Breast epithelium (tissue), 4 donors: ENCODE results near the gene ENOX1. TPM values are rescaled to one million over a fixed set of nuclear protein-coding genes. Genes with fewer than 3 reads are reported as not detected.

ENCODE experiments used
- DNase-seq, 2 donors: peaks; one replicate each; pipeline ENCODE4 v3.0.0-alpha.2; 2019; ENCODE audit warnings: low spot score in 2 of 2
- H3K27ac ChIP-seq, 2 donors: fragments of 200-600 bp; sonication (generic) in 1 of 2; one replicate each; pipeline ENCODE4 v1.5.1; 2016 to 2019; ENCODE audit warnings: mild to moderate bottlenecking in 1 of 2
- H3K27me3 ChIP-seq, 2 donors: fragments of 200-600 bp; sonication (generic) in 1 of 2; one replicate each; pipeline versions ENCODE4 v1.5.1 to v1.6.0; 2017 to 2019; ENCODE audit warnings: control low read depth in 1 of 2, mild to moderate bottlenecking in 1 of 2
- H3K36me3 ChIP-seq: fragments of 200-600 bp; one replicate; pipeline ENCODE4 v1.5.1; 2019
- H3K4me1 ChIP-seq, 2 donors: fragments of 200-600 bp; sonication (generic); one replicate each; pipeline ENCODE4 v1.5.1; 2016 to 2019; ENCODE audit warnings: control low read depth in 1 of 2
- H3K4me3 ChIP-seq, 3 donors: fragments of 200-600 bp; sonication (generic); 1 replicate in 2 of 3; 2 replicates in 1 of 3; pipeline ENCODE4 v1.5.1; 2016 to 2019; ENCODE audit warnings: mild to moderate bottlenecking in 3 of 3, moderate library complexity in 2 of 3
- H3K9me3 ChIP-seq, 2 donors: fragments of 200-600 bp; sonication (generic) in 1 of 2; one replicate each; pipeline ENCODE4 v1.5.1; 2016 to 2019; ENCODE audit warnings: control low read depth in 1 of 2
- POLR2A ChIP-seq: fragments of 450-650 bp; IDR thresholded peaks from one replicate; pipeline ENCODE4 v1.6.1; 2016; ENCODE audit warnings: antibody characterized with exemption, mild to moderate bottlenecking, moderate library complexity
- POLR2AphosphoS5 ChIP-seq, 3 donors: sonication (generic); formaldehyde crosslinking; IDR thresholded peaks; one replicate each; pipeline ENCODE4 v1.6.1; 2017; ENCODE audit warnings: antibody characterized with exemption in 3 of 3
- intact Hi-C: fragments of 100-400 bp; cut with DNase I; formaldehyde crosslinking; loops from one replicate; pipeline ENCODE4 v1.15.1; 2023; ENCODE audit warnings: low total_unique reads
- total RNA-seq, 3 donors: library from RNA; depleted of rRNA; stranded (reverse); fragments of >200 nt; gene quantifications; one replicate each; pipeline ENCODE4 v1.1.0, GENCODE V29; 2016
- TF ChIP-seq, protein P1 (sequence below), 3 donors: fragments of 450-650 bp; IDR thresholded peaks; one replicate each; pipeline ENCODE4 v1.5.1; 2016 to 2017; ENCODE audit warnings: antibody characterized with exemption in 3 of 3, mild to moderate bottlenecking in 3 of 3, moderate library complexity in 3 of 3

ENOX1 gene
- total RNA-seq, 3 donors from 2014 or later = 1.9 to 2.3 (median 2.0) TPM

DNA sequence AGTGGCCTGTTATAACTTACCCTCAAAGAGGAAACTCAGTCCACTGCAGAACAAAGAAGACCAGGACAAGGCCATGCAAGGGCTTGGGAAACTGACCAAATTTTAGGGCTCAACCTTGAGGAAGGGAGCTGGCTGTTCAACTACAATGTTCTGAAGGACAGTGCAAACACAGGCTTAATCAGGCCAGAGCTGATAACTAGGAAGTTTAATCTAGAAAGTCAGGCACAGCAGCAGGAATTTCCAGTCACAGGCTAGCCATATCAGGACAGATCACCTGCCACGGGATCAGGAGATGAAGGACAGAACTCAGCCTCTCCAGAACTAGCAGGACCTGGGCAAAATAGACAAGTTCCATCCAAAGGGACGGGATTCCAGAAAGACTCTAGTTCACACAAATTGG, 89.4 kb downstream of the ENOX1 start:
- TF ChIP-seq POLR2AphosphoS5 (IDR thresholded peaks at IDR 0.05) (no peak), POLR2A (no peak)
- TF ChIP-seq, protein P1, sequence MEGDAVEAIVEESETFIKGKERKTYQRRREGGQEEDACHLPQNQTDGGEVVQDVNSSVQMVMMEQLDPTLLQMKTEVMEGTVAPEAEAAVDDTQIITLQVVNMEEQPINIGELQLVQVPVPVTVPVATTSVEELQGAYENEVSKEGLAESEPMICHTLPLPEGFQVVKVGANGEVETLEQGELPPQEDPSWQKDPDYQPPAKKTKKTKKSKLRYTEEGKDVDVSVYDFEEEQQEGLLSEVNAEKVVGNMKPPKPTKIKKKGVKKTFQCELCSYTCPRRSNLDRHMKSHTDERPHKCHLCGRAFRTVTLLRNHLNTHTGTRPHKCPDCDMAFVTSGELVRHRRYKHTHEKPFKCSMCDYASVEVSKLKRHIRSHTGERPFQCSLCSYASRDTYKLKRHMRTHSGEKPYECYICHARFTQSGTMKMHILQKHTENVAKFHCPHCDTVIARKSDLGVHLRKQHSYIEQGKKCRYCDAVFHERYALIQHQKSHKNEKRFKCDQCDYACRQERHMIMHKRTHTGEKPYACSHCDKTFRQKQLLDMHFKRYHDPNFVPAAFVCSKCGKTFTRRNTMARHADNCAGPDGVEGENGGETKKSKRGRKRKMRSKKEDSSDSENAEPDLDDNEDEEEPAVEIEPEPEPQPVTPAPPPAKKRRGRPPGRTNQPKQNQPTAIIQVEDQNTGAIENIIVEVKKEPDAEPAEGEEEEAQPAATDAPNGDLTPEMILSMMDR (IDR thresholded peaks at IDR 0.05) = no peak
- Histone ChIP-seq H3K27me3 (no peaks in the 10 kb centered on the region), H3K27ac (no peak overlapping the region), H3K36me3 (no peaks in the 10 kb centered on the region), H3K9me3 (no peaks in the 10 kb centered on the region), H3K4me3 (no peak overlapping the region), H3K4me1 (no peaks in the 10 kb centered on the region)
- DNase-seq = no peak
- intact Hi-C loops = no loop called here

GRCh38 chr13:43694146-43694664, 92.6 kb downstream of the ENOX1 start:
- Histone ChIP-seq H3K27ac (no peak overlapping the region), H3K36me3 (no peaks in the 10 kb centered on the region), H3K27me3 (no peaks in the 10 kb centered on the region), H3K9me3 (no peaks in the 10 kb centered on the region), H3K4me3 (no peak overlapping the region), H3K4me1 (no peaks in the 10 kb centered on the region)
- no peak for DNase-seq
- TF ChIP-seq, protein P1 (IDR thresholded peaks at IDR 0.05) = no peak
- TF ChIP-seq POLR2AphosphoS5 (IDR thresholded peaks at IDR 0.05) (no peak), POLR2A (no peak)
- intact Hi-C loops = no loop called here

GRCh38 chr13:43693639-43694038, 93.1 kb downstream of the ENOX1 start:
- intact Hi-C loops = no loop called here
- no peaks in the 10 kb centered on the region for H3K27me3 ChIP-seq
- TF ChIP-seq POLR2A = no peak
- TF ChIP-seq, protein P1 (IDR thresholded peaks at IDR 0.05) = no peak
- TF ChIP-seq POLR2AphosphoS5 (IDR thresholded peaks at IDR 0.05) = no peak
- no peak for DNase-seq
- H3K4me1 ChIP-seq = no peaks in the 10 kb centered on the region
- H3K36me3 ChIP-seq = no peaks in the 10 kb centered on the region
- no peaks in the 10 kb centered on the region for H3K9me3 ChIP-seq
- H3K4me3 ChIP-seq = no peak overlapping the region
- H3K27ac ChIP-seq = no peak overlapping the region

- H3K4me1 ChIP-seq = no peaks in the 10 kb centered on the region
- intact Hi-C loops = no loop called here
- TF ChIP-seq POLR2A = no peak
- TF ChIP-seq, protein P1 (IDR thresholded peaks at IDR 0.05) = no peak
- no peak for TF ChIP-seq POLR2AphosphoS5 (IDR thresholded peaks at IDR 0.05)
- no peaks in the 10 kb centered on the region for H3K9me3 ChIP-seq
- H3K4me3 ChIP-seq = no peak overlapping the region
- no peak for DNase-seq
- no peak overlapping the region for H3K27ac ChIP-seq
- H3K36me3 ChIP-seq = no peaks in the 10 kb centered on the region
- H3K27me3 ChIP-seq = no peaks in the 10 kb centered on the region
Measured at GRCh38 chr13:43688227-43688907, 98.4 kb downstream of the ENOX1 start.

DNA sequence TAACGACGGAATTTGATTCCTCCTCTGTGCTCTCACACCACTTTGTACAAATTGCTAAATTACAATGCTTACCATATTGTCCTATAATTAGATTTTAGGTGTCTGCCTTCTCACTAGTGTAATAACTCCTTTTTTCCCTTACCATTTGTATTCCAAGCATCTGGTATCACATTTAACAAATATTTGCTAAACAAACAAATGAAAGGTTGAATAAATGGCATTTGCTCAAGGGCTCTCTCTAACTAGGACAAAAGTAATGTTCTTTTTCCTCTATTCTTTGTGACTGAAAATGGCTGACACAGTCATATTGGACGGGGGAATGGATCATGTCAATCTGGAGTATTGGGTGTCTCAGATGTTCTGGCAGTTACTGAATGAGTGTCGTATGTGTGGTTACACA, 99.7 kb downstream of the ENOX1 start:
- TF ChIP-seq POLR2AphosphoS5 (IDR thresholded peaks at IDR 0.05) (no peak), POLR2A (no peak)
- TF ChIP-seq, protein P1 (IDR thresholded peaks at IDR 0.05) = no peak
- Histone ChIP-seq H3K9me3 (no peaks in the 10 kb centered on the region), H3K36me3 (no peaks in the 10 kb centered on the region), H3K4me3 (no peak overlapping the region), H3K27me3 (no peaks in the 10 kb centered on the region), H3K4me1 (no peaks in the 10 kb centered on the region), H3K27ac (no peak overlapping the region)
- intact Hi-C loops = no loop called here
- no peak for DNase-seq
